ENCODE data around the gene TXNRD3.

TXNRD3 gene

DNA sequence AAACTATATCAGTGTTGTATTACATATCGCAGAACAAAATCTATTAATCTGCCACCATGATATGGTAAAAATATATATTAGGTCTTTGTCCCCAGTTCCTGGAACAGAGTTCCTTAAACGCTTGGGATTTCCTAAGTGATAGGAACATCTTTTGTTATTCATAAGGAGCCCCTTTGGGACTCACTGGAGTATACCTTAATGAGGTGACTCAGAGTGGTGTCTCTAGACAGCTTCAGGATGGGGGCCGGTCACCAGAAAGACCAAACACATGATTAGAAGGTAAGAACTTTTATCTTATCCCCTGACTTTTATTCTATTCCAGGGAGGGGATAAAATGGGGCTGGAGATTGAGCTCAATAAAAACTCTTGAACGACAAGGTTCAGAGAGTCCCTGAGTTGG lies 36.8 kb upstream of the TXNRD3 start:
- no peak overlapping the region for H3K4me3 ChIP-seq (ENCODE audit: control insufficient read depth, low read depth, low read length)
- no peak for DNase-seq (ENCODE audit: low read depth)
- TF ChIP-seq, protein P1, sequence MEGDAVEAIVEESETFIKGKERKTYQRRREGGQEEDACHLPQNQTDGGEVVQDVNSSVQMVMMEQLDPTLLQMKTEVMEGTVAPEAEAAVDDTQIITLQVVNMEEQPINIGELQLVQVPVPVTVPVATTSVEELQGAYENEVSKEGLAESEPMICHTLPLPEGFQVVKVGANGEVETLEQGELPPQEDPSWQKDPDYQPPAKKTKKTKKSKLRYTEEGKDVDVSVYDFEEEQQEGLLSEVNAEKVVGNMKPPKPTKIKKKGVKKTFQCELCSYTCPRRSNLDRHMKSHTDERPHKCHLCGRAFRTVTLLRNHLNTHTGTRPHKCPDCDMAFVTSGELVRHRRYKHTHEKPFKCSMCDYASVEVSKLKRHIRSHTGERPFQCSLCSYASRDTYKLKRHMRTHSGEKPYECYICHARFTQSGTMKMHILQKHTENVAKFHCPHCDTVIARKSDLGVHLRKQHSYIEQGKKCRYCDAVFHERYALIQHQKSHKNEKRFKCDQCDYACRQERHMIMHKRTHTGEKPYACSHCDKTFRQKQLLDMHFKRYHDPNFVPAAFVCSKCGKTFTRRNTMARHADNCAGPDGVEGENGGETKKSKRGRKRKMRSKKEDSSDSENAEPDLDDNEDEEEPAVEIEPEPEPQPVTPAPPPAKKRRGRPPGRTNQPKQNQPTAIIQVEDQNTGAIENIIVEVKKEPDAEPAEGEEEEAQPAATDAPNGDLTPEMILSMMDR (IDR thresholded peaks at IDR 0.05; ENCODE audit: control insufficient read depth, insufficient read depth, low read depth, low read length, missing control alignments), result no peak

DNA sequence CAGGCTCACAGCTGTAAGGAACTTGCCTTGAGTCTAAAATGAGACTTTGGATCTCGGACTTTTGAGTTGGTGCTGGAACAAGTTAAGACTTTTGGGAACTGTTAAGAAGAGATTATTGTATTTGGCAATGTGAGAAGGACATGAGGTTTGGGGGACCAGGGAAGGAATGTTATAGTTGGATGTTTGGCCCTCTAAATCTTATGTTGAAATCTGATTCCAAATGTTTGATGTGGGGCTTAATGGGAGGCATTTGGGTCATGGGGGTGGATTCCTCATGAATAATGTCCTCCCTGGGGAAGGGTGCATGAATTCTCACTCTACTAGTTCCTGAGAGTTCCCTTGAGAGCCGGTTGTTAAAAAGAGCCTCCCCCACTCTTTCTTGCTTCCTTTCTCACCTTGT lies 30.6 kb upstream of the TXNRD3 start:
- no peak overlapping the region for H3K4me3 ChIP-seq (ENCODE audit: control insufficient read depth, low read depth, low read length)
- no peak for DNase-seq (ENCODE audit: low read depth)
- TF ChIP-seq, protein P1 (IDR thresholded peaks at IDR 0.05; ENCODE audit: control insufficient read depth, insufficient read depth, low read depth, low read length, missing control alignments), result no peak

GRCh38 chr3:126685021-126685420 lies 30.1 kb upstream of the TXNRD3 start:
- no peak for DNase-seq (ENCODE audit: low read depth)
- TF ChIP-seq, protein P1 (IDR thresholded peaks at IDR 0.05; ENCODE audit: control insufficient read depth, insufficient read depth, low read depth, low read length, missing control alignments), result no peak
- H3K4me3 ChIP-seq (ENCODE audit: control insufficient read depth, low read depth, low read length), result no peak overlapping the region

DNA sequence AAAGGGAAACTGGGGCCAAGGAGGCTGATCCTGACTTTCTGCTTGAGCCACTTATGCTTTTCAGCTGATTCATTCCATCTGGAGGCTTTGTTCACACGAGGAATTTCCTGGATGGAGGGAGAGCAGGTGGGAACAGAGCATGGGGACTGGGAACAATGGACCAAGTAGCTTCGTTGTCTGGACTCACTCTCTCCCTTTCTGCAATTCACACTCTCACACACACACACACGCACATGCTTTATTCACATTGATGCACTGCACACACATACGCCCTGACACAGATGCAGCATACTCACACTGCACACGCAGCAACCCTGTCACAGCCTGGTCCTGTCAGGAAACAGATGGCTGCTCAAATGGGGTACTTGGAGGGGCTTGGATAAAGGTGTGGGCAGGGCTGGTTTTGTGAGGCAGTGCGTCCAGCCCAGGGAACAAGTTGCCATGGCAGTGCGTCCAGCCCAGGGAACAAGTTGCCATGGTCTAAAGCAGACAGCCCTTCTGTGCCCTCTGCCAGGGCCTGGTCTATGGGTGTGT lies 29.4 kb upstream of the TXNRD3 start:
- no peak for DNase-seq (ENCODE audit: low read depth)
- TF ChIP-seq, protein P1 (IDR thresholded peaks at IDR 0.05; ENCODE audit: control insufficient read depth, insufficient read depth, low read depth, low read length, missing control alignments), result no peak
- H3K4me3 ChIP-seq (ENCODE audit: control insufficient read depth, low read depth, low read length), result no peak overlapping the region

DNA sequence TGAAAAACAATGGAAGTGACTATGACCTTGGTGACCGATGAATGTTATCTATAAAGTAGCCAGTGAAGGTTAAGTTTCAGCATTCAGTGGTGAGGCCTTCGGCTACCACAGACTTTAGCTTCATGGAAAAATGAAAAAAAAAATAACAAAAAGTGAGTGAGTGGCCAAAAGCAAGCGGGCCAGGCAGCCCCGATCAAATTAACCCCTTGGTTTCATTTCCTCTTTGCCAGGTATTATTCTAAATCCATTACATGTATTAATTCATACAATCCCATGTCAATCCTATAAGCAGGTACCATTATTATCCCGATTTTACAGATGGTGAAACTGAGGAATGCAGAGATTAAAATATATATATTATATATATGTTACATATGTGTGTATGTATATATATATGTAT lies 28.1 kb upstream of the TXNRD3 start:
- no peak overlapping the region for H3K4me3 ChIP-seq (ENCODE audit: control insufficient read depth, low read depth, low read length)
- no peak for DNase-seq (ENCODE audit: low read depth)
- TF ChIP-seq, protein P1 (IDR thresholded peaks at IDR 0.05; ENCODE audit: control insufficient read depth, insufficient read depth, low read depth, low read length, missing control alignments), result no peak

DNA sequence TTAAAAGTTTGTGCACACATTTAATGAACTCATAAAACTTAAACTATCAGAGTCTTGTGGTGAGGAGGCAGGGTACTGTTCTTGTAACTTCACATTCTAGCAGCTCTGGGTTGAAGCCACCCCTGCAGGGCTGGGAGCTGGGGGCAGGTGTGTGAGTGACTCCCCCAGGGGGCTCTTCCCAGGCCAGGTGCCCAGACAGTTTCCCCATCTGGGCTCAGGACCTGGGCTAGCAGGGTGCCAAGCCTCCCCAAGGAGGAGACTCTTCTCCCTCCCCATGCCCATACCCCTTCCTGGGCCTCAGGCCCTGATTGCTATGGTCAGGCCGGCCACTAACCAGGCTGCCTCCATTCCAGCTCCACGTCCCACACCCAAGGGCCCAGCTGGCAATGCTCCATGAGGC lies 27.1 kb upstream of the TXNRD3 start:
- no peak overlapping the region for H3K4me3 ChIP-seq (ENCODE audit: control insufficient read depth, low read depth, low read length)
- no peak for DNase-seq (ENCODE audit: low read depth)
- TF ChIP-seq, protein P1 (IDR thresholded peaks at IDR 0.05; ENCODE audit: control insufficient read depth, insufficient read depth, low read depth, low read length, missing control alignments), result no peak

GRCh38 chr3:126680667-126681055 lies 25.7 kb upstream of the TXNRD3 start:
- TF ChIP-seq, protein P1 (IDR thresholded peaks at IDR 0.05; ENCODE audit: control insufficient read depth, insufficient read depth, low read depth, low read length, missing control alignments), result no peak
- no peak overlapping the region for H3K4me3 ChIP-seq (ENCODE audit: control insufficient read depth, low read depth, low read length)
- no peak for DNase-seq (ENCODE audit: low read depth)

Data from AG09309 (cell line).